Gastrocnemius medialis (tissue), 4 donors: Measurements from ENCODE around the gene NOD2. TPM values are rescaled to one million over a fixed set of nuclear protein-coding genes. Genes with fewer than 3 reads are reported as not detected.

Source experiments
- ATAC-seq, 2 donors: fragments of 150-250 bp; one replicate each; pipeline ENCODE4 v1.9.1; 2016
- DNase-seq, 2 donors: peaks; one replicate each; pipeline ENCODE4 v3.0.0-alpha.2; 2019
- H3K27ac ChIP-seq, 4 donors: fragments of 200-600 bp; sonication (generic); 1 replicate in 1 of 4; 2 replicates in 3 of 4; pipeline ENCODE4 v1.5.1; 2016 to 2018; ENCODE audit warnings: mild to moderate bottlenecking in 2 of 4, moderate library complexity in 1 of 4
- H3K27me3 ChIP-seq, 3 donors: fragments of 200-600 bp; sonication (generic) in 2 of 3; 1 replicate in 1 of 3; 2 replicates in 2 of 3; pipeline versions ENCODE4 v1.5.1 to v1.6.0; 2016 to 2019; ENCODE audit warnings: mild to moderate bottlenecking in 1 of 3, moderate library complexity in 1 of 3
- H3K36me3 ChIP-seq, 2 donors: fragments of 200-600 bp; sonication (generic) in 1 of 2; one replicate each; pipeline ENCODE4 v1.5.1; 2017 to 2018
- H3K4me1 ChIP-seq, 2 donors: fragments of 200-600 bp; sonication (generic) in 1 of 2; one replicate each; pipeline ENCODE4 v1.5.1; 2016 to 2017; ENCODE audit warnings: mild to moderate bottlenecking in 2 of 2
- H3K4me3 ChIP-seq, 4 donors: fragments of 200-600 bp; sonication (generic) in 3 of 4; 1 replicate in 1 of 4; 2 replicates in 3 of 4; pipeline ENCODE4 v1.5.1; 2016 to 2019; ENCODE audit warnings: mild to moderate bottlenecking in 2 of 4
- H3K9me3 ChIP-seq, 3 donors: fragments of 200-600 bp; sonication (generic) in 2 of 3; 1 replicate in 1 of 3; 2 replicates in 2 of 3; pipeline ENCODE4 v1.5.1; 2016 to 2019
- POLR2A ChIP-seq, 2 donors: fragments of 450-650 bp; IDR thresholded peaks; one replicate each; pipeline ENCODE4 v1.6.1; 2017; ENCODE audit warnings: antibody characterized with exemption in 2 of 2, mild to moderate bottlenecking in 2 of 2, moderate library complexity in 2 of 2
- in situ Hi-C, 4 donors: fragments of 200-750 bp; cut with MboI; loops; one replicate each; pipeline versions ENCODE4 v1.15.0 to v1.8.0; 2017; ENCODE audit warnings: low sequenced_read_pairs in 4 of 4
- intact Hi-C: fragments of 100-400 bp; cut with DNase I; formaldehyde crosslinking; loops from one replicate; pipeline ENCODE4 v1.15.1; 2023; ENCODE audit warnings: low total_unique reads
- total RNA-seq, 4 donors: library from RNA; depleted of rRNA; stranded (reverse); fragments of >200 nt; gene quantifications; one replicate each; pipeline versions ENCODE4 v1.1.0 to v1.2.3, GENCODE V29; 2016
- TF ChIP-seq, protein P1 (sequence below), 5 experiments: fragments of 450-650 bp in 3 of 5; fragments of 200-600 bp in 2 of 5; sonication (generic) in 2 of 5; IDR thresholded peaks in 4 of 5; conservative IDR thresholded peaks in 1 of 5; 1 replicate in 4 of 5; 2 replicates in 1 of 5; pipeline ENCODE4 v1.5.1; 2016 to 2019; ENCODE audit warnings: antibody characterized with exemption in 5 of 5, mild to moderate bottlenecking in 3 of 5, moderate library complexity in 3 of 5

NOD2 gene
- total RNA-seq, 4 donors from 2014 or later = 0.27 to 2.1 (median 1.7) TPM

DNA sequence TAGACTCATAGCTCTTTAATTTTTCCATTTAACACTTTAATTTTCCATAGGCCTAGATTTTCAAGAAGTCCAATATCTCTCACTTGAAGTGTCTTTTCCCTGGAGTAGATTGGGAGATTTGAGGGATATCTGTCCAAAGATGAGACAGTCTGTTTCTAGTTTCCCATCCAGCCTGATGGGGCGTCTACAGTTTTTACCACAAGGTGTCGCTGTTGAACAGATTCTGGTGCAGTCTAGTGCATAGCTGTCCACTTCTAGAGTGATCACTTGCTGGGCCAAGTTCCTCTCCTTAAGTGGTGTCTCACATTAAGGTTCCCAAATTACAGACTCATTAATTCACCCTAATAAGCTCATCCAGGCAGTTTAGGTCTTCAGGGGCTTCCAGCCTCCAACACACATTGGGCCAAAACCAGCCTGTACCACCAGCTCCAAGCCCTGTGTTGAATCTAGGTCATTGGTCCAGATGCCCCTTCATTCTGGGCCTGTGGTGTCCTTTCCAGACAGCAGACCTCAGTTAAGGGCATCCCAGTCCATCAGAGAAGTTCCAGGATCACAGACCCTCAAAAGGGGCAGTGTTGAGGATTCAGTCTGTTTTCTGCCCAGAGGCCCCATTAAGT lies 21.7 kb upstream of the NOD2 start:
- intact Hi-C loops = no loop called here
- peaks cover 16 to 17% of the 10 kb centered on the region in 2 donors for H3K4me1 ChIP-seq
- H3K4me3 ChIP-seq = no peak overlapping the region
- in situ Hi-C loops = loop anchor here in 2 of 4 donors (25.0 kb wide), 1 partner anchor 459 kb away; no protein-coding TSS in a partner anchor
- ATAC-seq (no peak), DNase-seq (no peak)
- H3K9me3 ChIP-seq = peaks cover 0 to 7% (median 0%) of the 10 kb centered on the region in 3 donors
- no peaks in the 10 kb centered on the region for H3K36me3 ChIP-seq
- no peaks in the 10 kb centered on the region for H3K27me3 ChIP-seq
- TF ChIP-seq POLR2A (IDR thresholded peaks at IDR 0.05) = no peak
- TF ChIP-seq, protein P1, sequence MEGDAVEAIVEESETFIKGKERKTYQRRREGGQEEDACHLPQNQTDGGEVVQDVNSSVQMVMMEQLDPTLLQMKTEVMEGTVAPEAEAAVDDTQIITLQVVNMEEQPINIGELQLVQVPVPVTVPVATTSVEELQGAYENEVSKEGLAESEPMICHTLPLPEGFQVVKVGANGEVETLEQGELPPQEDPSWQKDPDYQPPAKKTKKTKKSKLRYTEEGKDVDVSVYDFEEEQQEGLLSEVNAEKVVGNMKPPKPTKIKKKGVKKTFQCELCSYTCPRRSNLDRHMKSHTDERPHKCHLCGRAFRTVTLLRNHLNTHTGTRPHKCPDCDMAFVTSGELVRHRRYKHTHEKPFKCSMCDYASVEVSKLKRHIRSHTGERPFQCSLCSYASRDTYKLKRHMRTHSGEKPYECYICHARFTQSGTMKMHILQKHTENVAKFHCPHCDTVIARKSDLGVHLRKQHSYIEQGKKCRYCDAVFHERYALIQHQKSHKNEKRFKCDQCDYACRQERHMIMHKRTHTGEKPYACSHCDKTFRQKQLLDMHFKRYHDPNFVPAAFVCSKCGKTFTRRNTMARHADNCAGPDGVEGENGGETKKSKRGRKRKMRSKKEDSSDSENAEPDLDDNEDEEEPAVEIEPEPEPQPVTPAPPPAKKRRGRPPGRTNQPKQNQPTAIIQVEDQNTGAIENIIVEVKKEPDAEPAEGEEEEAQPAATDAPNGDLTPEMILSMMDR (IDR thresholded peaks at IDR 0.05 in 4 of 5, conservative IDR thresholded peaks at IDR 0.05 in 1 of 5) = peak in 3 of 5 experiments; percentile 31 to 37 (median 34)
- no peak overlapping the region for H3K27ac ChIP-seq

GRCh38 chr16:50673496-50674275 lies 19.7 kb upstream of the NOD2 start:
- no peaks in the 10 kb centered on the region for H3K36me3 ChIP-seq
- no peak for TF ChIP-seq POLR2A (IDR thresholded peaks at IDR 0.05)
- TF ChIP-seq, protein P1 (IDR thresholded peaks at IDR 0.05 in 4 of 5, conservative IDR thresholded peaks at IDR 0.05 in 1 of 5) = no peak
- intact Hi-C loops = no loop called here

DNA sequence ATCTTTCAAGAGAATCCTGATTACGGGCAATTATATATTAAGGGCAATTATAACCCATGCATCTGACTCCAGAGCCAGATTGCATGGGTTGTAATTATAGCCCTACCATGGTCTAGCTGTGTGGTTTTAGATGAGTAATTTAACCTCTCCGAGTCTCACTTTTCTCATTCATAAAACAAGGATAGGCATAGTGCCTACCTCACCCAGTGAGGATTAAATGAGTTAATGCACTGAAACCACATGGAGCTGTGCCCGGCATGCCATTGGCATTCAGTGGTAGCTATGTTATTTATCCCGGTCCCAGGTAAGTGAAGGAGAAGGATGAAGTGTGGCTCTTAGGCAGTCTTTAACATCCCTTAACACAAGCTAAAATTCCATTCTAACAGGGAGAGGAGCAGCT lies 18.6 kb upstream of the NOD2 start:
- no peak for ATAC-seq
- H3K36me3 ChIP-seq = no peaks in the 10 kb centered on the region
- in situ Hi-C loops (loop anchor here in 2 of 4 donors (25.0 kb wide), 1 partner anchor 463 kb away; no protein-coding TSS in a partner anchor), intact Hi-C loops (no loop called here)
- TF ChIP-seq, protein P1 (IDR thresholded peaks at IDR 0.05 in 4 of 5, conservative IDR thresholded peaks at IDR 0.05 in 1 of 5) = no peak
- TF ChIP-seq POLR2A (IDR thresholded peaks at IDR 0.05) = no peak
- H3K4me1 ChIP-seq = peaks cover 0 to 2% of the 10 kb centered on the region in 2 donors
- peaks cover 0 to 7% (median 0%) of the 10 kb centered on the region in 3 donors for H3K9me3 ChIP-seq
- no peaks in the 10 kb centered on the region for H3K27me3 ChIP-seq
- H3K4me3 ChIP-seq = no peak overlapping the region
- DNase-seq = no peak
- no peak overlapping the region for H3K27ac ChIP-seq

More at GRCh38 chr16:50673496-50674275, 19.7 kb upstream of the NOD2 start:
- in situ Hi-C loops = loop anchor here in 2 of 4 donors (25.0 kb wide), 1 partner anchor 461 kb away; no protein-coding TSS in a partner anchor
- DNase-seq (no peak), ATAC-seq (no peak)
- Histone ChIP-seq H3K4me1 (peaks cover 6 to 12% of the 10 kb centered on the region in 2 donors), H3K9me3 (peaks cover 0 to 7% (median 0%) of the 10 kb centered on the region in 3 donors), H3K27ac (no peak overlapping the region), H3K4me3 (no peak overlapping the region), H3K27me3 (no peaks in the 10 kb centered on the region)

GRCh38 chr16:50675686-50676610 lies 17.5 kb upstream of the NOD2 start:
- H3K9me3 ChIP-seq = peaks cover 0 to 7% (median 0%) of the 10 kb centered on the region in 3 donors
- TF ChIP-seq, protein P1 (IDR thresholded peaks at IDR 0.05 in 4 of 5, conservative IDR thresholded peaks at IDR 0.05 in 1 of 5) = no peak
- TF ChIP-seq POLR2A (IDR thresholded peaks at IDR 0.05) = no peak
- intact Hi-C loops = no loop called here
- H3K36me3 ChIP-seq = no peaks in the 10 kb centered on the region
- H3K27ac ChIP-seq = no peak overlapping the region
- DNase-seq (no peak), ATAC-seq (no peak)
- H3K27me3 ChIP-seq = no peaks in the 10 kb centered on the region
- H3K4me1 ChIP-seq = no peaks in the 10 kb centered on the region
- in situ Hi-C loops = no loop called here
- no peak overlapping the region for H3K4me3 ChIP-seq
